Thyroid gland (tissue), 4 donors: ENCODE data around the gene SLC12A1.

ENCODE experiments used
- POLR2A ChIP-seq, 2 donors: fragments of 450-650 bp; IDR thresholded peaks; one replicate each; pipeline ENCODE4 v1.6.1; 2017; ENCODE audit warnings: antibody characterized with exemption in 2 of 2, mild to moderate bottlenecking in 2 of 2, moderate library complexity in 1 of 2
- TF ChIP-seq, protein P1 (sequence below), 6 experiments: fragments of 200-600 bp in 3 of 6; fragments of 450-650 bp in 3 of 6; sonication (generic) in 3 of 6; IDR thresholded peaks; one replicate each; pipeline ENCODE4 v1.5.1; 2016 to 2019; ENCODE audit warnings: antibody characterized with exemption in 6 of 6, mild to moderate bottlenecking in 2 of 6, inconsistent platforms in 1 of 6, moderate library complexity in 1 of 6

DNA sequence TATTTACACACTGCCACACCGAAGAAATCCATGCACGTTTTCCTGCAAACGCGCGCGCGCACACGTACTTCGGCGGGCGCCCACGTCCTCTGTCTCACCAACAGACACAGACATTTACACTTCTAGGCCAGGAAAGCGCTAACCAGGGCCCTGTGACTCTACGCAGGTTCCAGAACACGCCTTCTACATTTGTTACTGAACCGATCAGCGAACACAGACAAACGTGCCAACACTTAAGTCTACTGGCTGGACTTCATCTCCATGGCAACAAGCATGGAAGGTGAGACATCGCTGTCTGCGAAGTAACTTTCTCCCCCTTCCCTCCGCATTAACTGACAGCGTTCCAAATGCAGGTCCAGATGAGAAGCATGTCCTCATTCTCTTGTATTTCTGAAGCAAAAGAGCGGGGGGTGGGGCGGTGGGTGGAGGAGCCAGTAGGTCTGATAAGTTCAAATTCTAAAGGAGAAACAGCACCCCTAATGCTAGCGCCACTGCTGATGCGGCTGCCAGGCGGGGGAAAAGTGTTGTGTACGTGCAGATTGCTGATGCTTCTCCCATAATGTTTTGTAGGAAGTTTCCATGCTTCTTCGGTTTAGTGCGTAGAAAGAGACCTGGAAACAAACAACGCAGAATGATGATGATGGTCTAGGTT lies 14.4 kb upstream of the SLC12A1 start, which contains the start of gene CTXN2:
- no peak for TF ChIP-seq POLR2A (IDR thresholded peaks at IDR 0.05)
- TF ChIP-seq, protein P1, sequence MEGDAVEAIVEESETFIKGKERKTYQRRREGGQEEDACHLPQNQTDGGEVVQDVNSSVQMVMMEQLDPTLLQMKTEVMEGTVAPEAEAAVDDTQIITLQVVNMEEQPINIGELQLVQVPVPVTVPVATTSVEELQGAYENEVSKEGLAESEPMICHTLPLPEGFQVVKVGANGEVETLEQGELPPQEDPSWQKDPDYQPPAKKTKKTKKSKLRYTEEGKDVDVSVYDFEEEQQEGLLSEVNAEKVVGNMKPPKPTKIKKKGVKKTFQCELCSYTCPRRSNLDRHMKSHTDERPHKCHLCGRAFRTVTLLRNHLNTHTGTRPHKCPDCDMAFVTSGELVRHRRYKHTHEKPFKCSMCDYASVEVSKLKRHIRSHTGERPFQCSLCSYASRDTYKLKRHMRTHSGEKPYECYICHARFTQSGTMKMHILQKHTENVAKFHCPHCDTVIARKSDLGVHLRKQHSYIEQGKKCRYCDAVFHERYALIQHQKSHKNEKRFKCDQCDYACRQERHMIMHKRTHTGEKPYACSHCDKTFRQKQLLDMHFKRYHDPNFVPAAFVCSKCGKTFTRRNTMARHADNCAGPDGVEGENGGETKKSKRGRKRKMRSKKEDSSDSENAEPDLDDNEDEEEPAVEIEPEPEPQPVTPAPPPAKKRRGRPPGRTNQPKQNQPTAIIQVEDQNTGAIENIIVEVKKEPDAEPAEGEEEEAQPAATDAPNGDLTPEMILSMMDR (IDR thresholded peaks at IDR 0.05): no peak
